Spleen (tissue), 11 donors: ENCODE measurements around the gene SLC17A4. TPM values are rescaled to one million over a fixed set of nuclear protein-coding genes. Genes with fewer than 3 reads are reported as not detected.

ENCODE experiments used
- DNase-seq: peaks from one replicate; pipeline ENCODE4 v3.0.0-alpha.2; 2020
- H3K27ac ChIP-seq, 8 donors: fragments of 200-600 bp; sonication (generic) in 7 of 8; 1 replicate in 4 of 8; 2 replicates in 4 of 8; pipeline versions ENCODE4 v1.5.0 to v1.8.0; 2016 to 2021; ENCODE audit warnings: inconsistent platforms in 4 of 8, mild to moderate bottlenecking in 4 of 8, moderate library complexity in 1 of 8
- H3K27me3 ChIP-seq, 7 donors: fragments of 200-600 bp; sonication (generic) in 6 of 7; replicated peaks in 1 of 7; 1 replicate in 4 of 7; 2 replicates in 3 of 7; pipeline versions ENCODE4 v1.5.0 to v1.8.0; 2016 to 2021; ENCODE audit warnings: inconsistent platforms in 3 of 7, mild to moderate bottlenecking in 1 of 7
- H3K36me3 ChIP-seq, 6 donors: fragments of 200-600 bp; sonication (generic) in 5 of 6; 1 replicate in 4 of 6; 2 replicates in 2 of 6; pipeline versions ENCODE4 v1.5.0 to v1.8.0; 2016 to 2021; ENCODE audit warnings: inconsistent platforms in 2 of 6
- H3K4me1 ChIP-seq, 6 donors: fragments of 200-600 bp; sonication (generic) in 5 of 6; 1 replicate in 3 of 6; 2 replicates in 3 of 6; pipeline versions ENCODE4 v1.5.0 to v1.8.0; 2016 to 2021; ENCODE audit warnings: inconsistent platforms in 3 of 6
- H3K4me3 ChIP-seq, 8 donors: fragments of 200-600 bp; sonication (generic) in 7 of 8; 1 replicate in 4 of 8; 2 replicates in 4 of 8; pipeline versions ENCODE4 v1.5.0 to v1.8.0; 2016 to 2021; ENCODE audit warnings: inconsistent platforms in 4 of 8, mild to moderate bottlenecking in 4 of 8, moderate library complexity in 2 of 8
- H3K9me3 ChIP-seq, 8 donors: fragments of 200-600 bp; sonication (generic) in 7 of 8; 1 replicate in 4 of 8; 2 replicates in 4 of 8; pipeline versions ENCODE4 v1.5.0 to v1.8.0; 2016 to 2021; ENCODE audit warnings: inconsistent platforms in 4 of 8
- CTCF ChIP-seq, 11 experiments: fragments of 200-600 bp in 7 of 11; fragments of 450-650 bp in 4 of 11; sonication (generic) in 4 of 11; IDR thresholded peaks in 8 of 11; conservative IDR thresholded peaks in 3 of 11; 1 replicate in 7 of 11; 2 replicates in 4 of 11; pipeline versions ENCODE4 v1.4.0 to v1.8.0; 2016 to 2021; ENCODE audit warnings: antibody characterized with exemption in 11 of 11, inconsistent platforms in 4 of 11, mild to moderate bottlenecking in 1 of 11
- POLR2A ChIP-seq, 3 donors: fragments of 450-650 bp; IDR thresholded peaks; one replicate each; pipeline ENCODE4 v1.5.1; 2017; ENCODE audit warnings: antibody characterized with exemption in 3 of 3, mild to moderate bottlenecking in 1 of 3
- POLR2AphosphoS5 ChIP-seq, 3 donors: sonication (generic); formaldehyde crosslinking; IDR thresholded peaks; one replicate each; pipeline ENCODE4 v1.5.1; 2017; ENCODE audit warnings: antibody characterized with exemption in 3 of 3
- WGBS, 5 donors: extraction: QIAGEN DNeasy Blood & Tissue Kit in 3 of 5; methylation state at CpG; one replicate each; pipeline versions ENCODE4 v1.1.5 to v1.1.7; 2013 to 2018; 5-methylcytosine and 5-hydroxymethylcytosine counted together
- intact Hi-C: fragments of 100-400 bp; cut with DNase I; formaldehyde crosslinking; loops from one replicate; pipeline ENCODE4 v1.15.0; 2023; ENCODE audit warnings: low total_unique reads
- polyA plus RNA-seq, 3 donors: library from polyadenylated mRNA; stranded (reverse); fragments of 200-250 nt; gene quantifications; one replicate each; pipeline ENCODE4 v1.2.1, GENCODE V29; 2013
- total RNA-seq, 7 donors: library from RNA; depleted of rRNA in 3 of 7; stranded (reverse); fragments of >200 nt in 3 of 7; fragmentation: NEBNext Ultra II Directional in 4 of 7; extraction: Animal tissue kit (Norgen Biotek cat#: 25700) in 4 of 7; gene quantifications; one replicate each; pipeline versions ENCODE4 v1.1.0 to v1.2.1, GENCODE V29; 2016 to 2021
- donor health status: healthy with polysubstance abuse.
- donor health status: DM: no; HTN: no; CAD: no; lungs with moderate emphysema.
- donor health status: DM: no; HTN: no; CAD: no.
- donor health status: Bipolar disorder and iron deficiency.
- donor health status: healthy.
- donor health status: DM: no; HTN: no; CAD: no.
- donor health status: DM: yes; HTN: yes; CAD: no.

Gene SLC17A4
- total and polyA plus RNA-seq, 10 donors: not detected

GRCh38 chr6:25792016-25792415, 37.5 kb downstream of the SLC17A4 start:
- no peak overlapping the region for H3K27ac ChIP-seq
- intact Hi-C loops: no loop called here
- H3K36me3 ChIP-seq: no peaks in the 10 kb centered on the region
- TF ChIP-seq POLR2A (IDR thresholded peaks at IDR 0.05) (no peak), CTCF (IDR thresholded peaks at IDR 0.05 in 8 of 11, conservative IDR thresholded peaks at IDR 0.05 in 3 of 11) (no peak), POLR2AphosphoS5 (IDR thresholded peaks at IDR 0.05) (no peak)
- 79 to 90% (median 85%) methylated on average over 4 of the region's 4 CpGs for WGBS, 5 donors
- H3K27me3 ChIP-seq: no peaks in the 10 kb centered on the region
- DNase-seq: no peak
- no peaks in the 10 kb centered on the region for H3K9me3 ChIP-seq
- no peaks in the 10 kb centered on the region for H3K4me1 ChIP-seq
- H3K4me3 ChIP-seq: no peak overlapping the region

- Histone ChIP-seq H3K27me3 (no peaks in the 10 kb centered on the region), H3K4me1 (no peaks in the 10 kb centered on the region), H3K27ac (no peak overlapping the region), H3K4me3 (no peak overlapping the region), H3K9me3 (no peaks in the 10 kb centered on the region), H3K36me3 (no peaks in the 10 kb centered on the region)
- DNase-seq: no peak
- 78 to 88% (median 81%) methylated on average over 1 of the region's 1 CpG for WGBS, 5 donors
- intact Hi-C loops: no loop called here
- TF ChIP-seq POLR2AphosphoS5 (IDR thresholded peaks at IDR 0.05): no peak
These were observed 39.4 kb downstream of the SLC17A4 start for GRCh38 chr6:25793970-25794369.

GRCh38 chr6:25794784-25795183, 40.2 kb downstream of the SLC17A4 start:
- Histone ChIP-seq H3K36me3 (no peaks in the 10 kb centered on the region), H3K4me3 (no peak overlapping the region), H3K27me3 (no peaks in the 10 kb centered on the region), H3K27ac (no peak overlapping the region), H3K9me3 (no peaks in the 10 kb centered on the region), H3K4me1 (no peaks in the 10 kb centered on the region)
- WGBS, 5 donors: 69 to 96% (median 92%) methylated on average over 2 of the region's 2 CpGs
- no peak for TF ChIP-seq POLR2AphosphoS5 (IDR thresholded peaks at IDR 0.05)
- no peak for TF ChIP-seq CTCF (IDR thresholded peaks at IDR 0.05 in 8 of 11, conservative IDR thresholded peaks at IDR 0.05 in 3 of 11)
- TF ChIP-seq POLR2A (IDR thresholded peaks at IDR 0.05): no peak
- intact Hi-C loops: no loop called here
- no peak for DNase-seq

GRCh38 chr6:25801436-25801835, 46.9 kb downstream of the SLC17A4 start:
- Histone ChIP-seq H3K4me1 (no peaks in the 10 kb centered on the region), H3K27ac (no peak overlapping the region), H3K27me3 (peaks cover 0 to 11% (median 0%) of the 10 kb centered on the region in 7 donors), H3K4me3 (no peak overlapping the region), H3K9me3 (peaks cover 0 to 14% (median 5%) of the 10 kb centered on the region in 8 donors), H3K36me3 (no peaks in the 10 kb centered on the region)
- intact Hi-C loops: no loop called here
- DNase-seq: no peak
- 75 to 83% (median 80%) methylated on average over 4 of the region's 4 CpGs for WGBS, 5 donors
- TF ChIP-seq CTCF (IDR thresholded peaks at IDR 0.05 in 8 of 11, conservative IDR thresholded peaks at IDR 0.05 in 3 of 11): no peak
- no peak for TF ChIP-seq POLR2AphosphoS5 (IDR thresholded peaks at IDR 0.05)
- no peak for TF ChIP-seq POLR2A (IDR thresholded peaks at IDR 0.05)

GRCh38 chr6:25804804-25805203, 50.3 kb downstream of the SLC17A4 start:
- TF ChIP-seq POLR2A (IDR thresholded peaks at IDR 0.05) (no peak), POLR2AphosphoS5 (IDR thresholded peaks at IDR 0.05) (no peak), CTCF (IDR thresholded peaks at IDR 0.05 in 8 of 11, conservative IDR thresholded peaks at IDR 0.05 in 3 of 11) (no peak)
- no peaks in the 10 kb centered on the region for H3K36me3 ChIP-seq
- H3K27me3 ChIP-seq: peaks cover 0 to 13% (median 0%) of the 10 kb centered on the region in 7 donors
- intact Hi-C loops: no loop called here
- H3K4me1 ChIP-seq: no peaks in the 10 kb centered on the region
- H3K9me3 ChIP-seq: peaks cover 0 to 14% (median 5%) of the 10 kb centered on the region in 8 donors
- WGBS, 5 donors: 85 to 96% (median 93%) methylated on average over 2 of the region's 2 CpGs
- no peak for DNase-seq
- no peak overlapping the region for H3K27ac ChIP-seq
- no peak overlapping the region for H3K4me3 ChIP-seq
